Activated naive CD8-positive, alpha-beta T cell (primary cell): Measurements from ENCODE around the gene KLHL1.

Source experiments
- H3K27ac Mint-ChIP-seq: one replicate; pipeline ENCODE4 v1.8.0; 2021; ENCODE audit warnings: mixed read lengths
- H3K27me3 Mint-ChIP-seq: one replicate; pipeline ENCODE4 v1.8.0; 2021; ENCODE audit warnings: mixed read lengths
- H3K36me3 Mint-ChIP-seq: one replicate; pipeline ENCODE4 v1.8.0; 2021; ENCODE audit warnings: mixed read lengths
- H3K4me1 Mint-ChIP-seq: one replicate; pipeline ENCODE4 v1.8.0; 2021; ENCODE audit warnings: low read depth, mixed read lengths
- H3K4me3 Mint-ChIP-seq: one replicate; pipeline ENCODE4 v1.8.0; 2021; ENCODE audit warnings: mild to moderate bottlenecking, mixed read lengths
- H3K9me3 Mint-ChIP-seq: one replicate; pipeline ENCODE4 v1.8.0; 2021; ENCODE audit warnings: low read depth, mixed read lengths

Gene KLHL1

GRCh38 chr13:69721631-69722030, 386.6 kb downstream of the KLHL1 start:
- Mint-ChIP-seq H3K4me1 (no peaks in the 10 kb centered on the region), H3K27me3 (no peaks in the 10 kb centered on the region), H3K9me3 (peaks cover 11% of the 10 kb centered on the region), H3K27ac (no peak overlapping the region), H3K4me3 (no peak overlapping the region), H3K36me3 (no peaks in the 10 kb centered on the region)

GRCh38 chr13:69720278-69720983, 387.8 kb downstream of the KLHL1 start:
- Mint-ChIP-seq H3K4me1 (no peaks in the 10 kb centered on the region), H3K36me3 (no peaks in the 10 kb centered on the region), H3K9me3 (peaks cover 8% of the 10 kb centered on the region), H3K27ac (no peak overlapping the region), H3K4me3 (no peak overlapping the region), H3K27me3 (no peaks in the 10 kb centered on the region)

- Mint-ChIP-seq H3K9me3 (no peaks in the 10 kb centered on the region), H3K27me3 (no peaks in the 10 kb centered on the region), H3K27ac (no peak overlapping the region), H3K4me3 (no peak overlapping the region), H3K36me3 (no peaks in the 10 kb centered on the region), H3K4me1 (no peaks in the 10 kb centered on the region)
These were observed 401.4 kb downstream of the KLHL1 start for GRCh38 chr13:69706807-69707206.

- Mint-ChIP-seq H3K27ac (no peak overlapping the region), H3K9me3 (peaks cover 4% of the 10 kb centered on the region), H3K4me3 (no peak overlapping the region), H3K27me3 (no peaks in the 10 kb centered on the region), H3K36me3 (no peaks in the 10 kb centered on the region), H3K4me1 (no peaks in the 10 kb centered on the region)
These were observed 403.9 kb downstream of the KLHL1 start for GRCh38 chr13:69704311-69704710.

- Mint-ChIP-seq H3K27me3 (no peaks in the 10 kb centered on the region), H3K4me1 (no peaks in the 10 kb centered on the region), H3K36me3 (no peaks in the 10 kb centered on the region), H3K9me3 (peaks cover 7% of the 10 kb centered on the region), H3K27ac (no peak overlapping the region), H3K4me3 (no peak overlapping the region)
These were observed 417.3 kb downstream of the KLHL1 start for GRCh38 chr13:69690999-69691398.

DNA sequence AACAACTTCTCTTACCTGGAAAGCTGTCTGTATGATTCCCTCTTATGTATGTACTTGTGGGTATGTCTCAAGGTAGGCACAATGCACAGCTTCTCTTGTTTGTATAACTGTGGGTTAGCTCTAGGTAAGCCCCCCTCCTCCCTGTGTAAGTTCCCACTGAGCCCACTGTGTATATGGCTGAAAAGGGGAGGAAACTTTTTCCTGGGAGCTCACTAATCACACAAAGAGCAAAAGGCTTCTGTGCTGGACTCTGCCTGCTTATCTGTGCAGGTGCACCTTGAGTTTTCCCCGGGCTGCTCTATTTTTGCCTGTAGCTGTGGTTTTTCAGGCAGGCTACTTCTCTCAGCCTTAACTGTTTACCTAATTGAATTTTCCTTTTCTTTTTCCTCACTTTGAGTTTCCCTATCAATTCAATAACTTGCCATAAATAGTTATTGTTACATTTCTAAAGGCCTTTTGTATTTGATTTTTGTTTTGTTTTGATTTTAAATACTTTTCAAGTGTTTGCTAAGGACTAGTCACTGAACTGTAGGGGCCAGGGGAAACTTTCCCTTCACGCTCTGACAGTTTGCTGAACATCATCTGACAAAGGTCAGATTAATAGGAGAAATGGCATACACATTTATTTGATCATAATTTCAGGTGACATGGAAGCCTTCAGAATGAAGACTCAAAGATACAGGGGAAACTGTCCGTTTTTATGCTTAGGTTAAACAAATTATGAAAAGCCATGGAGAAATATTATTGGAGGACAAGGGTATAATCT, 424.1 kb downstream of the KLHL1 start:
- peaks cover 4% of the 10 kb centered on the region for H3K9me3 Mint-ChIP-seq
- no peaks in the 10 kb centered on the region for H3K4me1 Mint-ChIP-seq
- no peaks in the 10 kb centered on the region for H3K36me3 Mint-ChIP-seq
- no peak overlapping the region for H3K4me3 Mint-ChIP-seq
- H3K27ac Mint-ChIP-seq: no peak overlapping the region
- no peaks in the 10 kb centered on the region for H3K27me3 Mint-ChIP-seq

DNA sequence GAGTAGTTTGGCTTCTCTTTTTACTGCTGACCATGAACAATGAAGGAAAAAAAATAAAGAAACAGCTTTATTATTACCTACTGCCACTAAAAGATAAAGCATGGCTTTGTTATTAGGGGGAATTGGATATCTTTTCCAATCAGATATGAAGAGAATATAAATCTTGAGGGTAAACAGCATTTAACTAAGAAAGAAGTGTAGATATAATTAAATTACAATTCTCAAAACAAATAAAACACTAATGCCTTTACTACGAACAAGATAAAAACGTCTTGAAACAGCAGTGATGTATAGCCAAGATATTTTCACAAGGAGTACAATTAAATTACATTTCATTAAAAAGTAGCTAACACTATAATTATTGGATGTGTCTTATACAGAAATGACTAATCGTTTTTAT, 426.5 kb downstream of the KLHL1 start:
- peaks cover 4% of the 10 kb centered on the region for H3K9me3 Mint-ChIP-seq
- no peak overlapping the region for H3K4me3 Mint-ChIP-seq
- H3K36me3 Mint-ChIP-seq: no peaks in the 10 kb centered on the region
- H3K27ac Mint-ChIP-seq: no peak overlapping the region
- no peaks in the 10 kb centered on the region for H3K27me3 Mint-ChIP-seq
- H3K4me1 Mint-ChIP-seq: no peaks in the 10 kb centered on the region

- H3K36me3 Mint-ChIP-seq: no peaks in the 10 kb centered on the region
- no peaks in the 10 kb centered on the region for H3K27me3 Mint-ChIP-seq
- H3K4me1 Mint-ChIP-seq: no peaks in the 10 kb centered on the region
- no peak overlapping the region for H3K27ac Mint-ChIP-seq
- H3K9me3 Mint-ChIP-seq: no peaks in the 10 kb centered on the region
- H3K4me3 Mint-ChIP-seq: no peak overlapping the region
These were observed 430.9 kb downstream of the KLHL1 start for GRCh38 chr13:69677343-69677742.

- Mint-ChIP-seq H3K27me3 (no peaks in the 10 kb centered on the region), H3K9me3 (no peaks in the 10 kb centered on the region), H3K4me3 (no peak overlapping the region), H3K27ac (no peak overlapping the region), H3K36me3 (no peaks in the 10 kb centered on the region), H3K4me1 (no peaks in the 10 kb centered on the region)
These were observed 432.0 kb downstream of the KLHL1 start for GRCh38 chr13:69676286-69676685.

GRCh38 chr13:69660155-69660554, 448.1 kb downstream of the KLHL1 start:
- Mint-ChIP-seq H3K27me3 (no peaks in the 10 kb centered on the region), H3K4me1 (no peaks in the 10 kb centered on the region), H3K36me3 (no peaks in the 10 kb centered on the region), H3K9me3 (peaks cover 25% of the 10 kb centered on the region), H3K27ac (no peak overlapping the region), H3K4me3 (no peak overlapping the region)

DNA sequence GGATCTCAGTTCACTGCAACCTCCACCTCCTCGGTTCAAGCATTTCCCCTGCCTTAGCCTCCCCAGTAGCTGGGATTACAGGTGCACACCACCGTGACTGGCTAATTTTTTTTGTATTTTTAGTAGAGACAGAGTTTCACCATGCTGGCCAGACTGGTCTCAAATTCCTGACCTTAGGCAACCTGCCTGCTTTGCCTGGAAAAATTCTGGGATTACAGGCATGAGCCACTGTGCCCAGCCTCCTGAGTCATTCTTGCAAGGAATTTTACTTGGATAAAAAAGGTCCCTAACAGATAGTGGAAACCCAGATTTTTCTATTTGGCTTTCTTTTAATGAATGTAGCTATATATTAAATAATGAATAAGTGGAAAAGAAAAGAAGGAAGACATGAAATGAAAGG, 450.6 kb downstream of the KLHL1 start:
- Mint-ChIP-seq H3K4me1 (no peaks in the 10 kb centered on the region), H3K36me3 (no peaks in the 10 kb centered on the region), H3K9me3 (peaks cover 20% of the 10 kb centered on the region), H3K27me3 (no peaks in the 10 kb centered on the region), H3K4me3 (no peak overlapping the region), H3K27ac (no peak overlapping the region)

GRCh38 chr13:69654392-69654791, 453.9 kb downstream of the KLHL1 start:
- Mint-ChIP-seq H3K9me3 (peaks cover 14% of the 10 kb centered on the region), H3K27ac (no peak overlapping the region), H3K4me1 (no peaks in the 10 kb centered on the region)

More at GRCh38 chr13:69654392-69654791, 453.9 kb downstream of the KLHL1 start:
- H3K36me3 Mint-ChIP-seq: no peaks in the 10 kb centered on the region
- no peak overlapping the region for H3K4me3 Mint-ChIP-seq
- no peaks in the 10 kb centered on the region for H3K27me3 Mint-ChIP-seq
